HepG2 (cell line): ENCODE data around the gene SECTM1. TPM values are rescaled to one million over a fixed set of nuclear protein-coding genes. Genes with fewer than 3 reads are reported as not detected.

Source experiments
- AGO1 ChIP-seq: fragments of 200-400 bp; formaldehyde crosslinking; IDR thresholded peaks from 2 replicates; pipeline ENCODE4 v1.6.1; 2017; ENCODE audit warnings: mild to moderate bottlenecking, low read depth, low read length, moderate library complexity; ENCODE audit not compliant: poor library complexity, severe bottlenecking
- ARHGAP35 ChIP-seq: sonication (generic); formaldehyde crosslinking; IDR thresholded peaks from 2 replicates; pipeline ENCODE4 v1.9.0; 2022; ENCODE audit warnings: mild to moderate bottlenecking, inconsistent platforms, moderate library complexity, missing genetic modification reagents, borderline replicate concordance
- ASH2L ChIP-seq: fragments of 300-600, 200-600 bp; sonication (generic); IDR thresholded peaks from 2 replicates; pipeline ENCODE4 v1.7.0; 2017; ENCODE audit warnings: low read depth, mild to moderate bottlenecking, moderate library complexity, mixed read lengths, low read length; ENCODE audit not compliant: insufficient read length
- ELF1 ChIP-seq: sonication (generic); formaldehyde crosslinking; IDR thresholded peaks from 2 replicates; pipeline ENCODE4 v1.4.0; 2020; ENCODE audit warnings: missing genetic modification reagents
- ETV5 ChIP-seq: IDR thresholded peaks from 2 replicates; pipeline ENCODE4 v1.6.1; 2018; ENCODE audit warnings: missing biosample characterization, missing genetic modification reagents, inconsistent platforms, borderline replicate concordance
- ETV6 ChIP-seq: sonication (generic); formaldehyde crosslinking; conservative IDR thresholded peaks from 2 replicates; pipeline ENCODE4 v1.4.0; 2020; ENCODE audit warnings: missing genetic modification reagents
- PITX1 ChIP-seq: sonication (generic); formaldehyde crosslinking; IDR thresholded peaks from 2 replicates; pipeline ENCODE4 v1.5.1; 2020; ENCODE audit warnings: mild to moderate bottlenecking, missing genetic modification reagents
- RARA ChIP-seq: IDR thresholded peaks from 2 replicates; pipeline ENCODE4 v1.6.1; 2016; ENCODE audit warnings: missing genetic modification reagents, missing compliant biosample characterization
- REST ChIP-seq, 2 experiments: IDR thresholded peaks; 2 replicates each; pipeline ENCODE4 v1.6.1; 2011 to 2012; ENCODE audit warnings: low read length in 2 of 2, borderline replicate concordance in 1 of 2, low read depth in 1 of 2, mild to moderate bottlenecking in 1 of 2, moderate library complexity in 1 of 2
- SMARCE1 ChIP-seq: fragments of 450-650 bp; IDR thresholded peaks from 2 replicates; pipeline ENCODE4 v1.6.1; 2017; ENCODE audit warnings: borderline replicate concordance
- SMC3 ChIP-seq: IDR thresholded peaks from 2 replicates; pipeline ENCODE4 v1.6.1; 2011; ENCODE audit warnings: low read length, improper control_type of control experiment
- TCF7 ChIP-seq: sonication (generic); IDR thresholded peaks from 2 replicates; pipeline ENCODE4 v1.6.1; 2016; ENCODE audit warnings: antibody characterized with exemption, low read depth
- TOE1 ChIP-seq: sonication (generic); formaldehyde crosslinking; IDR thresholded peaks from 2 replicates; pipeline ENCODE4 v1.4.0; 2020; ENCODE audit warnings: mild to moderate bottlenecking, missing genetic modification reagents
- TRIM24 ChIP-seq: sonication (generic); formaldehyde crosslinking; IDR thresholded peaks from 2 replicates; pipeline ENCODE4 v1.8.0; 2022; ENCODE audit warnings: mild to moderate bottlenecking, missing genetic modification reagents
- ZFAT ChIP-seq: sonication (generic); formaldehyde crosslinking; conservative IDR thresholded peaks from 2 replicates; pipeline ENCODE4 v1.8.1; 2023; ENCODE audit warnings: missing genetic modification reagents, inconsistent platforms
- ZMYM3 ChIP-seq: sonication (generic); formaldehyde crosslinking; IDR thresholded peaks from 2 replicates; pipeline ENCODE4 v1.5.1; 2020; ENCODE audit warnings: mild to moderate bottlenecking, missing genetic modification reagents
- ZMYM4 ChIP-seq: sonication (generic); formaldehyde crosslinking; IDR thresholded peaks from 2 replicates; pipeline ENCODE4 v1.8.1; 2023; ENCODE audit warnings: mild to moderate bottlenecking, missing genetic modification reagents
- ZNF333 ChIP-seq: sonication (generic); formaldehyde crosslinking; IDR thresholded peaks from 2 replicates; pipeline ENCODE4 v1.4.0; 2020; ENCODE audit warnings: mild to moderate bottlenecking, missing genetic modification reagents, borderline replicate concordance
- ZNF432 ChIP-seq: sonication (generic); formaldehyde crosslinking; IDR thresholded peaks from 2 replicates; pipeline ENCODE4 v1.5.0; 2020; ENCODE audit warnings: missing genetic modification reagents, mild to moderate bottlenecking, borderline replicate concordance
- ZNF576 ChIP-seq: sonication (generic); formaldehyde crosslinking; IDR thresholded peaks from 2 replicates; pipeline ENCODE4 v1.4.0; 2020; ENCODE audit warnings: mild to moderate bottlenecking, missing genetic modification reagents
- polyA plus RNA-seq, 8 experiments: library from polyadenylated mRNA; depleted of rRNA in 3 of 8; stranded (reverse) in 7 of 8; unstranded in 1 of 8; fragments of >200 nt; fragmentation: Illumina TruSeq in 4 of 8; extraction: Trizol in 4 of 8; gene quantifications; 2 replicates each; pipeline versions ENCODE4 v1.2.1 to v1.2.3, GENCODE V29; 2011 to 2016; ENCODE audit warnings: low read depth in 4 of 8, missing spikeins in 1 of 8, mixed read lengths in 1 of 8; ENCODE audit not compliant: insufficient read depth in 1 of 8
- total RNA-seq, 5 experiments: library from RNA; depleted of rRNA; stranded (reverse); fragments of >200 nt; fragmentation: Illumina TruSeq; extraction: Trizol; gene quantifications; 2 replicates each; pipeline ENCODE4 v1.2.3, GENCODE V29; 2016; ENCODE audit warnings: low read depth in 1 of 5
- TF ChIP-seq, protein P1 (sequence below): sonication (generic); formaldehyde crosslinking; IDR thresholded peaks from 2 replicates; pipeline ENCODE4 v1.5.0; 2020; ENCODE audit warnings: missing genetic modification reagents
- TF ChIP-seq, protein P2 (sequence below): IDR thresholded peaks from 2 replicates; pipeline ENCODE4 v1.6.1; 2012; ENCODE audit warnings: inconsistent platforms

Gene SECTM1
- total and polyA plus RNA-seq, 2 of the 13 experiments (the other 11 are each of a cell fraction or from before 2014, with no cell fraction given): 3.5 to 5.3 TPM

DNA sequence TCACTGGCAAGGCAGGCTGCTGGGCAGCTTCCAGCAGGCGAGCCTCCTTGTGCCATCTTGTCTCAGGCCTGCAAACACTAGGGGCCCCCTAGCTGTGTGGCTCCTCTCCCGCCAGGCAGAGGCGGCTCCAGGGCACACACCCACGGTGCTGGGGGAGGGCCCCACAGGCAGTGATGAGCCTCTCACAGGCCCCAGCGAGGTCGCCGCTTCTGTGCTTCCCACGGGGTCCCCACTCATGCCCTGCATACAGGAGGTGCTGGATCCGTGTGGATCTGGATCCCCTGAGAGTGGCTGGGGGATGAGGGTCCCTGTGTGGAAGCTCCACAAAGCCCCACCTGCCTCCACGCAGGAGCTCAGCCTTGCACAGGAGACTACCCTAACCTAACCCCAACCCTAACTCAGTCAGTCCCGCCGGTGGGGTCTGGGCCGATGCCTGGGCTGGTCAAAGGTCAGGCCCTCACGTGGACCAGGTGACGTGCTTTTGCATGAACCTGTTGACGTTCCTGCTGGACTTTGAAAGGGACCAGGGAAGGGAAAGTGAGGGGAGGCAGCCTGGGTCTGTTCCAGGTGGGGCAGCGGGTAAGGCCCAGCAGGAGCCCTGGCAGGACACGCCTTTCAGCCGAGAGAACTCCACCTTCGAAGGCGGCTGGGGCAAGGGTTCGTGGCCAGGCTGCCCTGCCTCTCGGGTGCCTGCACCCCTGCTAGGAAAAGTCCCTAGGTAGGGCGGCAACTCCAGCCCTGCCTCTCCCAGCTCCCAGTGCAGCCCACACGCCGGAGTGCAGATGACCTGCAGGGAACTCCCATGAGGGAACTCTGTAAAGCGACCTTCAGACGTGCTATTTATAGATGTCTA lies 5.2 kb downstream of the SECTM1 start (continued):
- TF ChIP-seq ZNF432 (CRISPR knock-in tag) (no peak), RARA (CRISPR knock-in tag) (peak; percentile 95), REST (IDR thresholded peaks at IDR 0.05; ENCODE audit: borderline replicate concordance in 1 of 2, low read depth in 1 of 2, low read length in 2 of 2) (no peak), ZFAT (CRISPR knock-in tag) (no peak), TCF7 (no peak), TOE1 (peak; percentile 45; the same call in 1 of the 2 replicates), ARHGAP35 (CRISPR knock-in tag) (peak; percentile 55), ZNF576 (CRISPR knock-in tag) (peak; percentile 73; the same call in 1 of the 2 replicates), SMARCE1 (no peak), ZMYM3 (CRISPR knock-in tag) (peak; percentile 95), ASH2L (peak; percentile 90), TRIM24 (CRISPR knock-in tag) (no peak; the same call in 1 of the 2 replicates), ZMYM4 (peak; percentile 89), ELF1 (CRISPR knock-in tag) (0 out of 2 replicates have a peak, but pooled peaks have one; percentile 42), AGO1 (peak; percentile 37), ZNF333 (CRISPR knock-in tag) (peak; percentile 84; the same call in 1 of the 2 replicates), ETV6 (CRISPR knock-in tag) (no peak), PITX1 (peak; percentile 91; the same call in 1 of the 2 replicates), SMC3 (no peak), ETV5 (CRISPR knock-in tag) (peak; percentile 57)
- TF ChIP-seq, protein P1, sequence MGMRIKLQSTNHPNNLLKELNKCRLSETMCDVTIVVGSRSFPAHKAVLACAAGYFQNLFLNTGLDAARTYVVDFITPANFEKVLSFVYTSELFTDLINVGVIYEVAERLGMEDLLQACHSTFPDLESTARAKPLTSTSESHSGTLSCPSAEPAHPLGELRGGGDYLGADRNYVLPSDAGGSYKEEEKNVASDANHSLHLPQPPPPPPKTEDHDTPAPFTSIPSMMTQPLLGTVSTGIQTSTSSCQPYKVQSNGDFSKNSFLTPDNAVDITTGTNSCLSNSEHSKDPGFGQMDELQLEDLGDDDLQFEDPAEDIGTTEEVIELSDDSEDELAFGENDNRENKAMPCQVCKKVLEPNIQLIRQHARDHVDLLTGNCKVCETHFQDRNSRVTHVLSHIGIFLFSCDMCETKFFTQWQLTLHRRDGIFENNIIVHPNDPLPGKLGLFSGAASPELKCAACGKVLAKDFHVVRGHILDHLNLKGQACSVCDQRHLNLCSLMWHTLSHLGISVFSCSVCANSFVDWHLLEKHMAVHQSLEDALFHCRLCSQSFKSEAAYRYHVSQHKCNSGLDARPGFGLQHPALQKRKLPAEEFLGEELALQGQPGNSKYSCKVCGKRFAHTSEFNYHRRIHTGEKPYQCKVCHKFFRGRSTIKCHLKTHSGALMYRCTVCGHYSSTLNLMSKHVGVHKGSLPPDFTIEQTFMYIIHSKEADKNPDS (CRISPR knock-in tag): no peak
- TF ChIP-seq, protein P2, sequence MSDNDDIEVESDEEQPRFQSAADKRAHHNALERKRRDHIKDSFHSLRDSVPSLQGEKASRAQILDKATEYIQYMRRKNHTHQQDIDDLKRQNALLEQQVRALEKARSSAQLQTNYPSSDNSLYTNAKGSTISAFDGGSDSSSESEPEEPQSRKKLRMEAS: peak; percentile 97
